ENCODE data around the gene ACTN4. TPM values are rescaled to one million over a fixed set of nuclear protein-coding genes. Genes with fewer than 3 reads are reported as not detected.

ACTN4 gene
- total RNA-seq, 1 donor from 2014 or later = 197 TPM

DNA sequence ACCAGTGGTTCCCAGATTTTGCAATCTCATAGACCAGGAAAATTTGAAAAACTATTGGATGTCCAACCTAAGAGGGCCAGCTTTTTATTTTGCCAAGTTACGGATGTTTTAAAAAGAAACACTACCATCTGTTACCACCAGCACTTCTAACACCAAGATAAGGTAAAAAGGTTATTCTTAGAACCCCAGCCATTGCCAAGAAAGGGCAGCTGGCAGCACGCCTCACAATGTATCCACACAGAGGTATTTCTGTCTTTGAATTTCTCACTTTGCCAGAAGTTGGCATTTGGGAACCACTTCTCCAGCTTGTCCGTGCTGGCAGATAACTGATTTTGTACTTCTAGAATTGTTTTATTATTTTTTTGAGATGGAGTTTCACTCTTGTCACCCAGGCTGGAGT, 68.1 kb downstream of the ACTN4 start:
- DNase-seq (no peak), ATAC-seq (ENCODE audit: low read depth) (no peak)
- POLR2A ChIA-PET = no interaction called here
- Mint-ChIP-seq H3K9me3 (no peaks in the 10 kb centered on the region), H3K27me3 (no peaks in the 10 kb centered on the region), H3K4me1 (no peaks in the 10 kb centered on the region), H3K36me3 (ENCODE audit: low read depth) (peaks cover 66% of the 10 kb centered on the region), H3K4me3 (no peak overlapping the region), H3K27ac (no peak overlapping the region)
- TF ChIP-seq, protein P1, sequence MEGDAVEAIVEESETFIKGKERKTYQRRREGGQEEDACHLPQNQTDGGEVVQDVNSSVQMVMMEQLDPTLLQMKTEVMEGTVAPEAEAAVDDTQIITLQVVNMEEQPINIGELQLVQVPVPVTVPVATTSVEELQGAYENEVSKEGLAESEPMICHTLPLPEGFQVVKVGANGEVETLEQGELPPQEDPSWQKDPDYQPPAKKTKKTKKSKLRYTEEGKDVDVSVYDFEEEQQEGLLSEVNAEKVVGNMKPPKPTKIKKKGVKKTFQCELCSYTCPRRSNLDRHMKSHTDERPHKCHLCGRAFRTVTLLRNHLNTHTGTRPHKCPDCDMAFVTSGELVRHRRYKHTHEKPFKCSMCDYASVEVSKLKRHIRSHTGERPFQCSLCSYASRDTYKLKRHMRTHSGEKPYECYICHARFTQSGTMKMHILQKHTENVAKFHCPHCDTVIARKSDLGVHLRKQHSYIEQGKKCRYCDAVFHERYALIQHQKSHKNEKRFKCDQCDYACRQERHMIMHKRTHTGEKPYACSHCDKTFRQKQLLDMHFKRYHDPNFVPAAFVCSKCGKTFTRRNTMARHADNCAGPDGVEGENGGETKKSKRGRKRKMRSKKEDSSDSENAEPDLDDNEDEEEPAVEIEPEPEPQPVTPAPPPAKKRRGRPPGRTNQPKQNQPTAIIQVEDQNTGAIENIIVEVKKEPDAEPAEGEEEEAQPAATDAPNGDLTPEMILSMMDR (IDR thresholded peaks at IDR 0.05) = no peak
- intact Hi-C loops (cut with micrococcal nuclease) = no loop called here
- CTCF ChIA-PET = no interaction called here

DNA sequence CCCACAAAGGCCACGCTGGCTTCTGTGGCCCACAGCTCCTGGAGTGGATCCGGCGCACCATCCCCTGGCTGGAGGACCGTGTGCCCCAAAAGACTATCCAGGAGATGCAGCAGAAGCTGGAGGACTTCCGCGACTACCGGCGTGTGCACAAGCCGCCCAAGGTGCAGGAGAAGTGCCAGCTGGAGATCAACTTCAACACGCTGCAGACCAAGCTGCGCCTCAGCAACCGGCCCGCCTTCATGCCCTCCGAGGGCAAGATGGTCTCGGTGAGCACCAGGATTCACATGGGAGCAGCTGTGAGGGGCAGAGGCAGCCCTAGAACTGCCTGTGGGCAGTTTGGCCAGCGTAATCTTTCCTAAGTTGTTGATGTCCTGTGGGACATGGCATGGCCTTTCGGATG, 69.6 kb downstream of the ACTN4 start:
- intact Hi-C loops (cut with micrococcal nuclease) = no loop called here
- no peak for DNase-seq
- Mint-ChIP-seq H3K36me3 (ENCODE audit: low read depth) (peaks cover 66% of the 10 kb centered on the region), H3K9me3 (no peaks in the 10 kb centered on the region), H3K4me1 (no peaks in the 10 kb centered on the region), H3K27ac (no peak overlapping the region), H3K27me3 (no peaks in the 10 kb centered on the region), H3K4me3 (no peak overlapping the region)
- ChIA-PET POLR2A (no interaction called here), CTCF (no interaction called here)
- ATAC-seq (ENCODE audit: low read depth) = no peak
- TF ChIP-seq, protein P1 (IDR thresholded peaks at IDR 0.05) = no peak

DNA sequence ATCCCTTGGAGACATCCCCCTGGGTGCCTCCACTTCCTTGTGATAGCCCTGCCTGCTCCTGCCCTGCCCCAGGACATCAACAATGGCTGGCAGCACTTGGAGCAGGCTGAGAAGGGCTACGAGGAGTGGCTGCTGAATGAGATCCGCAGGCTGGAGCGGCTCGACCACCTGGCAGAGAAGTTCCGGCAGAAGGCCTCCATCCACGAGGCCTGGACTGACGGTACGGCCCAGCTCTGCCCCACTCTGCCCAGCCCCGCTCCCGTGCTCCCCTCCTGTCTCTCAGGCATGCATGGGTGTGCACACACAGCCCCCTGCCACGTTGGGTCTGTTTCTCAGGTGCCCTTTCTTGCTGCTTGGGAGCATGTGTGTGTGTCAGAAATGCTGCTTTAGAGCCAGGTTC, 70.4 kb downstream of the ACTN4 start:
- CTCF ChIA-PET = no interaction called here
- Mint-ChIP-seq H3K4me1 (no peaks in the 10 kb centered on the region), H3K27ac (no peak overlapping the region), H3K9me3 (no peaks in the 10 kb centered on the region), H3K36me3 (ENCODE audit: low read depth) (peaks cover 70% of the 10 kb centered on the region), H3K4me3 (no peak overlapping the region), H3K27me3 (no peaks in the 10 kb centered on the region)
- intact Hi-C loops (cut with micrococcal nuclease) = no loop called here
- no peak for ATAC-seq (ENCODE audit: low read depth)
- POLR2A ChIA-PET = no interaction called here
- TF ChIP-seq, protein P1 (IDR thresholded peaks at IDR 0.05) = no peak
- no peak for DNase-seq

DNA sequence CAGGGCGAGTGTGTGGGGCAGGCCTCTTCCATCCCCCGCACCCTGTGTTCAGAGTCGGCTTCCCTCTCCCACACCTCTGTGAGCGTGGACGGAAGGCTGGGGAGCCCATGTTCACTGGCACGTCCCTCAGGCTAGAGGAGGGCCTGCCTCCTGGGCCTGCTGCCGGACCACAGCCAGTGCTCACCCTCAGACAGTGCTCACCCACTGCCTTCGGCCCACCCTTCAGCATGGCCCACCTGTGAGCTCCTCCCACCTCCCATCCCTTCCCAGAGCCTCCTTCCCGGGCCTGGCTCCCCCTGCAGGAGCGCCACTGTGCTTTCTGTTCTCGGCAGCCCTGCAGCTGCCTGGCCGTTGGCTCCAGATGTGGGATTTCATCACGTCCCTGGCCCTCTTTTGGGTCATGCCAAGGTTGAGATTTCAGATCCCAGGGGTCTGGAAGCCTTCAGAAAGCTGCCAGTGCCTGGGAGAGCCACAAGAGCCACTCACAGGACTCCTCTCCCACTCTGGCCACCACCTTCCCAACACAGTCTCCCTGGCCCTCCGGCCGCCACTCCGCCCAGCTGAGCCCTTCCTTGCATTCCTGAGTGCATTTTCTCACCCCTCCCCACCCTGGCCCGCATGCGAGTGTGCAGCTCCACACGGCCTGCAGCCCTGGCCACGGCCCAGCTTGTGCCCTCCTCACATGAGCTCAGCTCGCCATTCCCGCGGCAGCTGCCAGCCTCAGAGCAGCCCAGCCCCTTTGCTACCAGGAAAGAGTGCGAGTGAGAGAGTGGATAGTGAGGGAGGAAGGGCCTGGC, 71.5 kb downstream of the ACTN4 start:
- POLR2A ChIA-PET = no interaction called here
- H3K9me3 Mint-ChIP-seq = no peaks in the 10 kb centered on the region
- TF ChIP-seq, protein P1 (IDR thresholded peaks at IDR 0.05) = no peak
- no peak for ATAC-seq (ENCODE audit: low read depth)
- no peak for DNase-seq
- no peaks in the 10 kb centered on the region for H3K4me1 Mint-ChIP-seq
- H3K4me3 Mint-ChIP-seq = no peak overlapping the region
- no peaks in the 10 kb centered on the region for H3K27me3 Mint-ChIP-seq
- no peak overlapping the region for H3K27ac Mint-ChIP-seq
- intact Hi-C loops (cut with micrococcal nuclease) = no loop called here
- CTCF ChIA-PET = interaction anchor here (0.7 kb wide), 1 partner anchor 214 kb away, joined by 3 read pairs; no protein-coding TSS in a partner anchor
- H3K36me3 Mint-ChIP-seq (ENCODE audit: low read depth) = peaks cover 69% of the 10 kb centered on the region

DNA sequence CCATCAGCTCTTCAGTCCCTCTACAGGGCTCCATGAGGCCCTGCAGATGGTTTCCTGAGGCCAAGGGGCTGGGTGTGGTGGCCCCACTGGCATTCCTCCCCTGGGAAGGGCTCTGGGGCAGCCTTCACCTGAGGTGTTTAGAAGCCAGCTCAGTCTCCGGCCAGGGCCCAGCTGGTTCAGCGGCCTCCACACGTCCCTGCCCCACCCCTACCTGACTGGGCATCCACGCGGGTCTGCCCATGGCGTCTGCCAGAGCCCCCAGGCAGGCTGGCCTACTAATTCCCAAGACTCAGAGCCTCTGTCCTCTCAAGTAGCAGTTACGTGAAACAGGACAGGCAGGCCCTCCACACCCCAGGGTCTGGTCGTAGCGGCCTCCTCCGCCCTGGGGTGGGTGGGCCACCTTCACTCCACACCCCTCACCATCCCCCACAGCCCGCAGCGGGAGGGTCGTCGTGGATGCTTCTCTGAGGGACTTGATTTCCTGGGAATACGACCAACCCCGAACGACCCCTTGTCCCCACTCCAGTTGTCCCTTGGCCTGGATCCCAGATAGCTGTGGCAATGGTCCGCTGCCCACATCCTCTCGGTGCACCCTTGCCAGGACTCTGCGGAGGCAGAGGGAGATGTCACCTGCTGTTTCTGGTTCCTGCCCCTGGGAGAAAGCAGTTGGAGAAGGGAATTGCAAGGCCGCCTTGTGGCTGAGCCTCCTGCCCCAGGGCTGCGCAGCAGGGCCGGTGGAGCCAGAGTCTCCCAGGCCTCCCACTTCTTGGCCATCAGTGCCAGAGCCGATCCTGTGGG, 72.5 kb downstream of the ACTN4 start:
- peaks cover 71% of the 10 kb centered on the region for H3K36me3 Mint-ChIP-seq (ENCODE audit: low read depth)
- no peaks in the 10 kb centered on the region for H3K4me1 Mint-ChIP-seq
- ChIA-PET POLR2A (no interaction called here), CTCF (no interaction called here)
- H3K4me3 Mint-ChIP-seq = no peak overlapping the region
- H3K9me3 Mint-ChIP-seq = no peaks in the 10 kb centered on the region
- no peak overlapping the region for H3K27ac Mint-ChIP-seq
- ATAC-seq (ENCODE audit: low read depth) (no peak), DNase-seq (no peak)
- intact Hi-C loops (cut with micrococcal nuclease) = no loop called here
- TF ChIP-seq, protein P1 (IDR thresholded peaks at IDR 0.05) = no peak
- no peaks in the 10 kb centered on the region for H3K27me3 Mint-ChIP-seq
